CD14-positive monocyte (primary cell): ENCODE results near the gene MAP4K3. TPM values are rescaled to one million over a fixed set of nuclear protein-coding genes. Genes with fewer than 3 reads are reported as not detected.

Experiments
- DNase-seq, 3 donors: peaks; one replicate each; pipeline ENCODE4 v3.0.0-alpha.2; 2011 to 2022
- H2AFZ ChIP-seq: 2 replicates; pipeline ENCODE4 v1.6.0; 2012; ENCODE audit warnings: mild to moderate bottlenecking, low read depth, low read length, inconsistent platforms; ENCODE audit not compliant: insufficient read depth, poor library complexity, severe bottlenecking
- H3K27ac ChIP-seq, 2 donors: 1 replicate in 1 of 2; 2 replicates in 1 of 2; pipeline ENCODE4 v1.5.1; 2012 to 2013; ENCODE audit warnings: low read length in 2 of 2, control low read depth in 1 of 2, inconsistent platforms in 1 of 2, low read depth in 1 of 2, mild to moderate bottlenecking in 1 of 2
- H3K27me3 ChIP-seq, 2 donors: one replicate each; pipeline versions ENCODE4 v1.6.0 to v1.6.1; 2011 to 2013; ENCODE audit warnings: low read length in 2 of 2; ENCODE audit not compliant: control insufficient read depth in 2 of 2, insufficient read depth in 2 of 2
- H3K36me3 ChIP-seq, 2 donors: replicated peaks in 1 of 2; 1 replicate in 1 of 2; 2 replicates in 1 of 2; pipeline versions ENCODE4 v1.5.1 to v1.6.1; 2012 to 2013; ENCODE audit warnings: low read length in 2 of 2, control low read depth in 1 of 2, inconsistent platforms in 1 of 2, mild to moderate bottlenecking in 1 of 2; ENCODE audit not compliant: insufficient read depth in 2 of 2, control insufficient read depth in 1 of 2
- H3K4me1 ChIP-seq, 2 donors: 1 replicate in 1 of 2; 2 replicates in 1 of 2; pipeline versions ENCODE4 v1.5.1 to v1.6.1; 2012 to 2013; ENCODE audit warnings: low read length in 2 of 2, control low read depth in 1 of 2, inconsistent platforms in 1 of 2, mild to moderate bottlenecking in 1 of 2, moderate library complexity in 1 of 2; ENCODE audit not compliant: insufficient read depth in 2 of 2, control insufficient read depth in 1 of 2
- H3K4me2 ChIP-seq: replicated peaks from 2 replicates; pipeline ENCODE3; 2012; ENCODE audit warnings: low read length, moderate library complexity, mild to moderate bottlenecking; ENCODE audit not compliant: poor library complexity, severe bottlenecking; ENCODE audit errors: extremely low read depth
- H3K4me3 ChIP-seq, 3 experiments: fragments of 200-600 bp in 1 of 3; sonication (generic) in 1 of 3; replicated peaks in 1 of 3; 1 replicate in 2 of 3; 2 replicates in 1 of 3; pipeline ENCODE4 v1.5.1; 2011 to 2013; ENCODE audit warnings: low read length in 3 of 3, mild to moderate bottlenecking in 3 of 3, control low read depth in 2 of 3, low read depth in 2 of 3, inconsistent platforms in 1 of 3, moderate library complexity in 1 of 3
- H3K79me2 ChIP-seq: 2 replicates; pipeline ENCODE4 v1.6.0; 2012; ENCODE audit warnings: mild to moderate bottlenecking, control low read depth, inconsistent platforms, low read length, moderate library complexity; ENCODE audit not compliant: insufficient read depth
- H3K9ac ChIP-seq: 2 replicates; pipeline ENCODE4 v1.6.0; 2017; ENCODE audit warnings: low read length, mild to moderate bottlenecking; ENCODE audit not compliant: insufficient read depth, poor library complexity, severe bottlenecking
- H3K9me3 ChIP-seq, 2 donors: replicated peaks in 1 of 2; 1 replicate in 1 of 2; 2 replicates in 1 of 2; pipeline versions ENCODE4 v1.5.1 to v1.6.1; 2012 to 2013; ENCODE audit warnings: low read length in 2 of 2, control low read depth in 1 of 2; ENCODE audit not compliant: control insufficient read depth in 1 of 2, insufficient read depth in 1 of 2
- H4K20me1 ChIP-seq: 2 replicates; pipeline ENCODE4 v1.6.0; 2012; ENCODE audit warnings: mild to moderate bottlenecking, low read length, control low read depth, moderate library complexity; ENCODE audit not compliant: insufficient read depth
- H3K27ac Mint-ChIP-seq, 7 donors: one replicate each; pipeline ENCODE4 v1.8.0; 2020; ENCODE audit warnings: mild to moderate bottlenecking in 7 of 7, mixed read lengths in 7 of 7, moderate library complexity in 6 of 7, inconsistent platforms in 2 of 7
- H3K27me3 Mint-ChIP-seq, 3 donors: one replicate each; pipeline ENCODE4 v1.8.0; 2021 to 2022; ENCODE audit warnings: low read depth in 3 of 3, mild to moderate bottlenecking in 3 of 3, mixed read lengths in 3 of 3, moderate library complexity in 3 of 3, inconsistent platforms in 1 of 3
- H3K36me3 Mint-ChIP-seq, 2 donors: one replicate each; pipeline ENCODE4 v1.8.0; 2020; ENCODE audit warnings: mixed read lengths in 2 of 2, inconsistent platforms in 1 of 2, mild to moderate bottlenecking in 1 of 2
- H3K4me1 Mint-ChIP-seq: one replicate; pipeline ENCODE4 v1.8.0; 2020; ENCODE audit warnings: mild to moderate bottlenecking, mixed read lengths
- H3K4me3 Mint-ChIP-seq, 2 donors: one replicate each; pipeline ENCODE4 v1.8.0; 2020; ENCODE audit warnings: mild to moderate bottlenecking in 2 of 2, mixed read lengths in 2 of 2, moderate library complexity in 1 of 2
- H3K9me3 Mint-ChIP-seq, 7 donors: one replicate each; pipeline ENCODE4 v1.8.0; 2020 to 2022; ENCODE audit warnings: mixed read lengths in 7 of 7, mild to moderate bottlenecking in 6 of 7, moderate library complexity in 6 of 7, inconsistent platforms in 2 of 7
- WGBS: methylation state at CpG from one replicate; pipeline ENCODE4 v1.1.5; 2013; ENCODE audit warnings: missing lambda C conversion rate; ENCODE audit not compliant: insufficient coverage; 5-methylcytosine and 5-hydroxymethylcytosine counted together
- intact Hi-C, 2 donors: fragments of 100-400 bp; cut with micrococcal nuclease; formaldehyde crosslinking; loops; one replicate each; pipeline versions ENCODE4 v1.15.0 to v1.15.1; 2023
- polyA plus RNA-seq, 3 donors: library from polyadenylated mRNA; depleted of rRNA in 1 of 3; unstranded in 2 of 3; stranded (reverse) in 1 of 3; fragments of 300-500 nt in 2 of 3; fragments of >200 nt in 1 of 3; fragmentation: Illumina TruSeq in 2 of 3; gene quantifications; 1 replicate in 2 of 3; 2 replicates in 1 of 3; pipeline ENCODE4 v1.2.3, GENCODE V29; 2012 to 2021
- TF ChIP-seq, protein P1 (sequence below): fragments of 200-600 bp; IDR thresholded peaks from one replicate; pipeline ENCODE4 v1.8.0; 2022; ENCODE audit warnings: antibody characterized with exemption, mild to moderate bottlenecking

MAP4K3 gene
- polyA plus RNA-seq, 3 donors = 1.0 to 8.0 (median 4.0) TPM

DNA sequence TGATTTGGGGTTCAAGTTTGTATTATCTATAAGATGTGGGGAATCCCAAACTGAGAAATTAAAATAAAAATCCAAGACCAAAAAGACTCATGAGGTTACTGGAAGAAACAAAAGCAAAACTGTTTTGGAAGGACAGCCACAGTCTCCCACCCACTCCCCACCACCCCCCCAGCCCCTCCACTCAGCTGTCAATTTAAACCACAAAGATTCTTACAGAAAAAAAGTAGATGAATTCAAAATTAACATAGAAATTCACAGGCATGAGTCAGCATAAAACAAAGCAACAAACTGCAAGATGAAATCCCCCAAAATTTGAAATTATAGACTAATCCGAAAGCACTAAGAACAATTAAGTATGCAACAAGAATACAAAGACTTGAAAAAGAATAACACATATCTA lies 12.1 kb downstream of the MAP4K3 start:
- intact Hi-C loops = no loop called here

DNA sequence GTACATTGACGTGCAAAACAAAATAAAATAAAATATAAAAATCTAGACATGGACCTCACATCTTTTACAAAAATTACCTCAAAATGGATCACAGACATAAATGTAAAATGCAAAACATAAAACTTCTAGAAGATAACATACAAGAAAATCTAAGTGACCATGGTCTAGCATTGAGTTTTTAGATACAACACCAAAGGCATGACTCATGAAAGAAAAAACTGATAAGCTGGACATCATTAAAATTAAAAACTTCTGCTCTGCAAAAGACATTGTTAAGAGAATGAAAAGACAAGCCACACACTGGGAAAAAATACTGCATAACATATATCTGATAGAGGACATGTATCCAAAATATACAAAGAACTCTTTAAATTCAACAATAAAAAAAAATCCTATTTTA lies 14.4 kb downstream of the MAP4K3 start:
- H3K79me2 ChIP-seq = peaks cover 45% of the 10 kb centered on the region
- H3K27ac Mint-ChIP-seq = no peak overlapping the region
- H3K4me1 Mint-ChIP-seq = peaks cover 9% of the 10 kb centered on the region
- no peak overlapping the region for H2AFZ ChIP-seq
- H3K27me3 Mint-ChIP-seq = no peaks in the 10 kb centered on the region
- intact Hi-C loops = no loop called here
- no peaks in the 10 kb centered on the region for H3K27me3 ChIP-seq
- peaks cover 76% of the 10 kb centered on the region for H4K20me1 ChIP-seq
- H3K4me3 ChIP-seq = no peak overlapping the region
- no peak for DNase-seq
- H3K36me3 Mint-ChIP-seq = peaks cover 0 to 3% of the 10 kb centered on the region in 2 donors
- H3K36me3 ChIP-seq = no peaks in the 10 kb centered on the region
- no peak overlapping the region for H3K4me2 ChIP-seq
- WGBS = no CpG with 5 or more reads among the region's 1 CpG
- no peaks in the 10 kb centered on the region for H3K9me3 Mint-ChIP-seq
- H3K9me3 ChIP-seq = no peaks in the 10 kb centered on the region
- no peak overlapping the region for H3K9ac ChIP-seq
- no peaks in the 10 kb centered on the region for H3K4me1 ChIP-seq
- no peak overlapping the region for H3K27ac ChIP-seq
- TF ChIP-seq, protein P1, sequence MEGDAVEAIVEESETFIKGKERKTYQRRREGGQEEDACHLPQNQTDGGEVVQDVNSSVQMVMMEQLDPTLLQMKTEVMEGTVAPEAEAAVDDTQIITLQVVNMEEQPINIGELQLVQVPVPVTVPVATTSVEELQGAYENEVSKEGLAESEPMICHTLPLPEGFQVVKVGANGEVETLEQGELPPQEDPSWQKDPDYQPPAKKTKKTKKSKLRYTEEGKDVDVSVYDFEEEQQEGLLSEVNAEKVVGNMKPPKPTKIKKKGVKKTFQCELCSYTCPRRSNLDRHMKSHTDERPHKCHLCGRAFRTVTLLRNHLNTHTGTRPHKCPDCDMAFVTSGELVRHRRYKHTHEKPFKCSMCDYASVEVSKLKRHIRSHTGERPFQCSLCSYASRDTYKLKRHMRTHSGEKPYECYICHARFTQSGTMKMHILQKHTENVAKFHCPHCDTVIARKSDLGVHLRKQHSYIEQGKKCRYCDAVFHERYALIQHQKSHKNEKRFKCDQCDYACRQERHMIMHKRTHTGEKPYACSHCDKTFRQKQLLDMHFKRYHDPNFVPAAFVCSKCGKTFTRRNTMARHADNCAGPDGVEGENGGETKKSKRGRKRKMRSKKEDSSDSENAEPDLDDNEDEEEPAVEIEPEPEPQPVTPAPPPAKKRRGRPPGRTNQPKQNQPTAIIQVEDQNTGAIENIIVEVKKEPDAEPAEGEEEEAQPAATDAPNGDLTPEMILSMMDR = no peak
- no peak overlapping the region for H3K4me3 Mint-ChIP-seq

More for the DNA sequence above, 12.1 kb downstream of the MAP4K3 start:
- Histone ChIP-seq H3K27me3 (no peaks in the 10 kb centered on the region), H3K9me3 (no peaks in the 10 kb centered on the region), H3K79me2 (peaks cover 56% of the 10 kb centered on the region), H3K4me1 (no peaks in the 10 kb centered on the region), H3K4me2 (no peak overlapping the region), H2AFZ (no peak overlapping the region), H3K9ac (no peak overlapping the region), H3K27ac (no peak overlapping the region), H4K20me1 (peaks cover 69% of the 10 kb centered on the region), H3K4me3 (no peak overlapping the region), H3K36me3 (no peaks in the 10 kb centered on the region)
- Mint-ChIP-seq H3K36me3 (peaks cover 2 to 3% of the 10 kb centered on the region in 2 donors), H3K4me1 (peaks cover 8% of the 10 kb centered on the region), H3K27me3 (no peaks in the 10 kb centered on the region), H3K27ac (no peak overlapping the region), H3K4me3 (no peak overlapping the region), H3K9me3 (no peaks in the 10 kb centered on the region)
- TF ChIP-seq, protein P1 = no peak
- DNase-seq = no peak
- WGBS = no CpG with 5 or more reads among the region's 1 CpG
